OCI-LY7 (cell line): Measurements from ENCODE around the gene C14orf132.

ENCODE experiments used
- EZH2phosphoT487 ChIP-seq: fragments of 200-600 bp; sonication (generic); IDR thresholded peaks from 2 replicates; pipeline ENCODE4 v1.6.1; 2018; ENCODE audit warnings: low read depth, borderline replicate concordance, mild to moderate bottlenecking, mixed run types, antibody characterized with exemption, low read length, moderate library complexity, mixed read lengths
- TF ChIP-seq, protein P1 (sequence below): fragments of 200-600 bp; sonication (generic); conservative IDR thresholded peaks from 2 replicates; pipeline ENCODE4 v1.5.1; 2014; ENCODE audit warnings: mild to moderate bottlenecking, antibody characterized with exemption, low read length, moderate library complexity, mixed read lengths

- TF ChIP-seq, protein P1, sequence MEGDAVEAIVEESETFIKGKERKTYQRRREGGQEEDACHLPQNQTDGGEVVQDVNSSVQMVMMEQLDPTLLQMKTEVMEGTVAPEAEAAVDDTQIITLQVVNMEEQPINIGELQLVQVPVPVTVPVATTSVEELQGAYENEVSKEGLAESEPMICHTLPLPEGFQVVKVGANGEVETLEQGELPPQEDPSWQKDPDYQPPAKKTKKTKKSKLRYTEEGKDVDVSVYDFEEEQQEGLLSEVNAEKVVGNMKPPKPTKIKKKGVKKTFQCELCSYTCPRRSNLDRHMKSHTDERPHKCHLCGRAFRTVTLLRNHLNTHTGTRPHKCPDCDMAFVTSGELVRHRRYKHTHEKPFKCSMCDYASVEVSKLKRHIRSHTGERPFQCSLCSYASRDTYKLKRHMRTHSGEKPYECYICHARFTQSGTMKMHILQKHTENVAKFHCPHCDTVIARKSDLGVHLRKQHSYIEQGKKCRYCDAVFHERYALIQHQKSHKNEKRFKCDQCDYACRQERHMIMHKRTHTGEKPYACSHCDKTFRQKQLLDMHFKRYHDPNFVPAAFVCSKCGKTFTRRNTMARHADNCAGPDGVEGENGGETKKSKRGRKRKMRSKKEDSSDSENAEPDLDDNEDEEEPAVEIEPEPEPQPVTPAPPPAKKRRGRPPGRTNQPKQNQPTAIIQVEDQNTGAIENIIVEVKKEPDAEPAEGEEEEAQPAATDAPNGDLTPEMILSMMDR: no peak
- TF ChIP-seq EZH2phosphoT487: no peak
These were observed 13.5 kb downstream of the C14orf132 start for GRCh38 chr14:96052541-96053247.
